Transverse colon (tissue), 4 donors: ENCODE measurements around the gene CRADD. TPM values are rescaled to one million over a fixed set of nuclear protein-coding genes. Genes with fewer than 3 reads are reported as not detected.

Source experiments
- DNase-seq: peaks from one replicate; pipeline ENCODE4 v3.0.0-alpha.2; 2019
- H3K27ac ChIP-seq, 4 donors: fragments of 200-600 bp; sonication (generic); 2 replicates each; pipeline ENCODE4 v1.5.1; 2016 to 2018; ENCODE audit warnings: inconsistent platforms in 4 of 4
- H3K27me3 ChIP-seq: fragments of 200-600 bp; sonication (generic); 2 replicates; pipeline ENCODE4 v1.5.1; 2017; ENCODE audit warnings: inconsistent platforms
- H3K36me3 ChIP-seq, 4 donors: fragments of 200-600 bp; sonication (generic); 2 replicates each; pipeline ENCODE4 v1.5.1; 2017 to 2019; ENCODE audit warnings: inconsistent platforms in 4 of 4
- H3K4me1 ChIP-seq, 4 donors: fragments of 200-600 bp; sonication (generic); 2 replicates each; pipeline ENCODE4 v1.5.1; 2017 to 2020; ENCODE audit warnings: inconsistent platforms in 4 of 4
- H3K4me3 ChIP-seq, 4 donors: fragments of 200-600 bp; sonication (generic); 1 replicate in 1 of 4; 2 replicates in 3 of 4; pipeline versions ENCODE4 v1.5.1 to v1.6.1; 2017 to 2019; ENCODE audit warnings: inconsistent platforms in 4 of 4
- H3K9me3 ChIP-seq, 2 donors: fragments of 200-600 bp; sonication (generic); 2 replicates each; pipeline ENCODE4 v1.5.1; 2017 to 2019; ENCODE audit warnings: inconsistent platforms in 2 of 2
- EP300 ChIP-seq: sonication (generic); formaldehyde crosslinking; IDR thresholded peaks from one replicate; pipeline ENCODE4 v1.6.1; 2017; ENCODE audit warnings: antibody characterized with exemption, low read depth
- POLR2A ChIP-seq: fragments of 450-650 bp; IDR thresholded peaks from one replicate; pipeline ENCODE4 v1.6.1; 2016; ENCODE audit warnings: antibody characterized with exemption, mild to moderate bottlenecking, moderate library complexity
- POLR2AphosphoS5 ChIP-seq, 3 donors: sonication (generic); formaldehyde crosslinking; IDR thresholded peaks; one replicate each; pipeline ENCODE4 v1.6.1; 2016; ENCODE audit warnings: antibody characterized with exemption in 3 of 3
- WGBS, 2 donors: methylation state at CpG; one replicate each; pipeline ENCODE4 v1.1.5; 2018; ENCODE audit warnings: low coverage in 1 of 2; 5-methylcytosine and 5-hydroxymethylcytosine counted together
- in situ Hi-C, 4 donors: fragments of 200-750 bp; cut with MboI; loops; one replicate each; pipeline versions ENCODE4 v1.15.0 to v1.15.1; 2017; ENCODE audit warnings: low sequenced_read_pairs in 3 of 4, low pct_ligation_motif_present in 1 of 4, low pct_unique_long_range_greater_than_20kb in 1 of 4
- intact Hi-C: fragments of 100-400 bp; cut with DNase I; formaldehyde crosslinking; loops from one replicate; pipeline ENCODE4 v1.15.1; 2023; ENCODE audit warnings: low total_unique reads
- total RNA-seq, 4 donors: library from RNA; depleted of rRNA; stranded (reverse); fragments of >200 nt; gene quantifications; one replicate each; pipeline ENCODE4 v1.1.0, GENCODE V29; 2016
- TF ChIP-seq, protein P1 (sequence below), 5 experiments: fragments of 200-600 bp in 3 of 5; fragments of 450-650 bp in 2 of 5; sonication (generic) in 3 of 5; IDR thresholded peaks; 1 replicate in 2 of 5; 2 replicates in 3 of 5; pipeline ENCODE4 v1.5.1; 2016 to 2017; ENCODE audit warnings: antibody characterized with exemption in 5 of 5, inconsistent platforms in 3 of 5, mild to moderate bottlenecking in 2 of 5, moderate library complexity in 1 of 5

Gene CRADD
- total RNA-seq, 4 donors from 2014 or later: 45.6 to 59.3 (median 56.3) TPM

GRCh38 chr12:93788853-93789252 is 111.7 kb downstream of the CRADD start:
- in situ Hi-C loops: no loop called here
- Histone ChIP-seq H3K9me3 (no peaks in the 10 kb centered on the region), H3K36me3 (no peaks in the 10 kb centered on the region), H3K4me3 (no peak overlapping the region), H3K4me1 (peaks cover 3 to 23% (median 14%) of the 10 kb centered on the region in 4 donors), H3K27me3 (no peaks in the 10 kb centered on the region), H3K27ac (no peak overlapping the region)
- no peak for TF ChIP-seq POLR2A
- WGBS, 2 donors: 90 to 100% methylated on average over 1 to 3 of the region's 3 CpGs
- intact Hi-C loops: no loop called here
- no peak for DNase-seq

DNA sequence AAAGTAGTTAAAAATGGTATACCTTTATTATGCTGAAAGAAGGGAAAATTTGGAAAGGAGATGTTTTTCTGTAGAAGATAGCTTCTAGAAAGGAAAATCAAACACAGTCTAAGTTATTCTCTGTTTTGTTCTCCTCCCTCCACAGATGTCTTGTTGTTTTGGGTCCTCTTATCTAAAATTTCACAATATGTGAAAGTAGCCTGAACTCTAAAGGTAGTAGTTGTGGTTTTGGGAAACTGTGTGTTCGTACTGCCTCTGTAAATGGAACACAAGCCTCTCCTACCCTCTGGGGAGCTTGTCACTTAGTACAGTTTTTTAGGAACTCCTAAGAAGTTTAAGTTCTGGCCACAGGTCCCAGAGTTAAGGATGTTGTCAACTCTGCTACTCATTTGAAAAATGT is 112.6 kb downstream of the CRADD start:
- WGBS, 2 donors: 75 to 100% methylated on average over 1 of the region's 1 CpG
- Histone ChIP-seq H3K4me3 (no peak overlapping the region), H3K4me1 (peaks cover 1 to 14% (median 8%) of the 10 kb centered on the region in 4 donors), H3K9me3 (no peaks in the 10 kb centered on the region), H3K27ac (no peak overlapping the region), H3K36me3 (no peaks in the 10 kb centered on the region), H3K27me3 (no peaks in the 10 kb centered on the region)
- no peak for DNase-seq
- intact Hi-C loops (no loop called here), in situ Hi-C loops (no loop called here)
- TF ChIP-seq, protein P1, sequence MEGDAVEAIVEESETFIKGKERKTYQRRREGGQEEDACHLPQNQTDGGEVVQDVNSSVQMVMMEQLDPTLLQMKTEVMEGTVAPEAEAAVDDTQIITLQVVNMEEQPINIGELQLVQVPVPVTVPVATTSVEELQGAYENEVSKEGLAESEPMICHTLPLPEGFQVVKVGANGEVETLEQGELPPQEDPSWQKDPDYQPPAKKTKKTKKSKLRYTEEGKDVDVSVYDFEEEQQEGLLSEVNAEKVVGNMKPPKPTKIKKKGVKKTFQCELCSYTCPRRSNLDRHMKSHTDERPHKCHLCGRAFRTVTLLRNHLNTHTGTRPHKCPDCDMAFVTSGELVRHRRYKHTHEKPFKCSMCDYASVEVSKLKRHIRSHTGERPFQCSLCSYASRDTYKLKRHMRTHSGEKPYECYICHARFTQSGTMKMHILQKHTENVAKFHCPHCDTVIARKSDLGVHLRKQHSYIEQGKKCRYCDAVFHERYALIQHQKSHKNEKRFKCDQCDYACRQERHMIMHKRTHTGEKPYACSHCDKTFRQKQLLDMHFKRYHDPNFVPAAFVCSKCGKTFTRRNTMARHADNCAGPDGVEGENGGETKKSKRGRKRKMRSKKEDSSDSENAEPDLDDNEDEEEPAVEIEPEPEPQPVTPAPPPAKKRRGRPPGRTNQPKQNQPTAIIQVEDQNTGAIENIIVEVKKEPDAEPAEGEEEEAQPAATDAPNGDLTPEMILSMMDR (IDR thresholded peaks at IDR 0.05): no peak
- no peak for TF ChIP-seq POLR2A
- TF ChIP-seq EP300: no peak
- no peak for TF ChIP-seq POLR2AphosphoS5 (IDR thresholded peaks at IDR 0.05)

- in situ Hi-C loops (no loop called here), intact Hi-C loops (no loop called here)
- TF ChIP-seq, protein P1 (IDR thresholded peaks at IDR 0.05): no peak
- TF ChIP-seq EP300 (no peak), POLR2AphosphoS5 (IDR thresholded peaks at IDR 0.05) (no peak), POLR2A (no peak)
- Histone ChIP-seq H3K27ac (no peak overlapping the region), H3K9me3 (no peaks in the 10 kb centered on the region), H3K36me3 (no peaks in the 10 kb centered on the region), H3K27me3 (no peaks in the 10 kb centered on the region), H3K4me1 (peaks cover 0 to 7% (median 5%) of the 10 kb centered on the region in 4 donors), H3K4me3 (no peak overlapping the region)
- 72 to 83% methylated on average over 5 of the region's 5 CpGs for WGBS, 2 donors
- DNase-seq: no peak
These were observed 113.4 kb downstream of the CRADD start for GRCh38 chr12:93790472-93791152.

DNA sequence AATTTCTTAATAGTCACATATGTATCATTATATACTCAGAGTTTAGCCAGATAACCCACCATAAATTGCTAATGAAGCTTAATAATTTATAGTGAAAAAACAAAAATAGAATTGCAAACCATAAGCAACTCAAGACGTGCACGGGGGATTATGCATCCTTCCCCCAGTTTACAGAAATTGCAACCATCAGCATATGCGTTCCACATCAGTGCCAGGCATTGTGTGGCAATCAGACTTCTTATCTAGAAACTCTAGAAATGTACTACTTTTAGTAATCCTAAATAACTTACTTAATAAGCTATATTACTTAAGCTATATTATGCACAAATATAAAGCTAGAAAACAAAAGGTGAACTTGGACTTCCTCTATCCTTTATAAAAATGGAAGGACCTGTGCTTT is 115.8 kb downstream of the CRADD start:
- no peak overlapping the region for H3K4me3 ChIP-seq
- no peak for DNase-seq
- WGBS, 2 donors: 67 to 87% methylated on average over 3 of the region's 3 CpGs
- intact Hi-C loops: no loop called here
- H3K36me3 ChIP-seq: no peaks in the 10 kb centered on the region
- H3K4me1 ChIP-seq: peaks cover 0 to 3% (median 0%) of the 10 kb centered on the region in 4 donors
- in situ Hi-C loops: no loop called here
- no peaks in the 10 kb centered on the region for H3K27me3 ChIP-seq
- no peaks in the 10 kb centered on the region for H3K9me3 ChIP-seq
- no peak overlapping the region for H3K27ac ChIP-seq
- no peak for TF ChIP-seq POLR2AphosphoS5 (IDR thresholded peaks at IDR 0.05)
- TF ChIP-seq EP300: no peak
- no peak for TF ChIP-seq POLR2A
- TF ChIP-seq, protein P1 (IDR thresholded peaks at IDR 0.05): no peak

DNA sequence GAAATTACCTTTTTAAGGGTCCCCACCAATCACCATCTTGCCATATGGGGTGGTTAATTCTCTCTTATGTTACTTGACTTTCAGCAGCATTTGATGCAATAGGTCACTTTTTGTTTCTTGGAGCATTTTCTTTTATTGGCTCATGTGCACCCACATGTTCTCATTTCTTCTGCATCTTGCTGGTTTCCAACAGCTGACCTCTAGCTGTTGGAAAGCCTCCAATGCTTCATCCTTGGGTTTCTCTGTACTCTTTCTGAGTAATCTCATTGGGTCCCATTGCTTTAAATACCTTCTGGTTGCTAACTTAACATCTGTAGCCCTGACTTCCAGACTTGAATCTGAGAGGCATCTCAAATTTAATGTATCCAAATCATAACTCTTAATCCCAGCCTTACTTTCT is 116.8 kb downstream of the CRADD start:
- Histone ChIP-seq H3K4me3 (no peak overlapping the region), H3K36me3 (no peaks in the 10 kb centered on the region), H3K27me3 (no peaks in the 10 kb centered on the region), H3K27ac (no peak overlapping the region), H3K9me3 (no peaks in the 10 kb centered on the region), H3K4me1 (peaks cover 0 to 3% (median 2%) of the 10 kb centered on the region in 4 donors)
- intact Hi-C loops (no loop called here), in situ Hi-C loops (no loop called here)
- TF ChIP-seq POLR2AphosphoS5 (IDR thresholded peaks at IDR 0.05) (no peak), EP300 (no peak), POLR2A (no peak)
- TF ChIP-seq, protein P1 (IDR thresholded peaks at IDR 0.05): no peak
- DNase-seq: no peak
